ENCODE data around the gene CNTROB.

The CNTROB gene

GRCh38 chr17:7987112-7987893 lies 55.3 kb downstream of the CNTROB start:
- no peak for DNase-seq (ENCODE audit: low spot score)

GRCh38 chr17:7988750-7989178 lies 56.8 kb downstream of the CNTROB start:
- DNase-seq (ENCODE audit: low spot score): no peak

- peak; percentile 94 for DNase-seq (ENCODE audit: low spot score)
These were observed 58.0 kb downstream of the CNTROB start for GRCh38 chr17:7989781-7990655.

- DNase-seq (ENCODE audit: low spot score): no peak
These were observed 60.5 kb downstream of the CNTROB start for GRCh38 chr17:7992516-7992915.

GRCh38 chr17:7992924-7993323 lies 60.9 kb downstream of the CNTROB start:
- no peak for DNase-seq (ENCODE audit: low spot score)

GRCh38 chr17:7993972-7994589 lies 62.1 kb downstream of the CNTROB start:
- DNase-seq (ENCODE audit: low spot score): no peak

GRCh38 chr17:7995724-7996123 lies 63.7 kb downstream of the CNTROB start:
- DNase-seq (ENCODE audit: low spot score): no peak

GRCh38 chr17:7997186-7997585 lies 65.2 kb downstream of the CNTROB start:
- DNase-seq (ENCODE audit: low spot score): peak; percentile 55

Measured in iPS-NIHi11 (cell line).